Measurements from ENCODE around the gene ADPRS. TPM values are rescaled to one million over a fixed set of nuclear protein-coding genes. Genes with fewer than 3 reads are reported as not detected.

ADPRS gene
- total and polyA plus RNA-seq, 2 experiments from 2014 or later: 22.6 to 46.6 TPM

DNA sequence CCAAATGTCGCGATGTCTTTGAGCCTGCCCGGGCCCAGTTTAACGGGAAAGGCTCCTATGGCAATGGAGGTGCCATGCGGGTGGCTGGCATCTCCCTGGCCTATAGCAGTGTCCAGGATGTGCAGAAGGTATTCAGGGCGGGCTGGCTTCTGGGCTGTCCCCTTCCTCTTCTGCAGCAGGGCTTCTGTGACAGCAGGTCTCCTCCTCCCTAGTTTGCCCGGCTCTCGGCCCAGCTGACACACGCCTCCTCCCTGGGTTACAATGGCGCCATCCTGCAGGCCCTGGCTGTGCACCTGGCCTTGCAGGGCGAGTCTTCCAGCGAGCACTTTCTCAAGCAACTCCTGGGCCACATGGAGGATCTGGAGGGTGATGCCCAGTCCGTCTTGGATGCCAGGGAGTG is 3.0 kb downstream of the ADPRS start:
- H3F3A ChIP-seq (replicated peaks; ENCODE audit: low read depth): 0 out of 2 replicates have a peak, but pooled peaks cover 13% of the 10 kb centered on the region
- no peak overlapping the region for H3K27ac Mint-ChIP-seq
- DNase-seq (ENCODE audit: low spot score) (no peak), ATAC-seq (no peak)
- no peaks in the 10 kb centered on the region for H3K9me2 ChIP-seq (ENCODE audit: insufficient read depth)
- peaks cover 3% of the 10 kb centered on the region; the same call in 1 of the 2 replicates for H4K20me1 ChIP-seq (replicated peaks; ENCODE audit: insufficient read depth)
- peaks cover 13% of the 10 kb centered on the region; the same call in 1 of the 2 replicates for H3K36me3 ChIP-seq (ENCODE audit: insufficient read depth)
- H3K27ac ChIP-seq (ENCODE audit: low read depth): no peak overlapping the region
- H3K27me3 Mint-ChIP-seq (ENCODE audit: insufficient read depth, low read depth, poor library complexity): peaks cover 3% of the 10 kb centered on the region
- peaks cover 13% of the 10 kb centered on the region for H3K79me2 ChIP-seq (replicated peaks; ENCODE audit: insufficient read depth)
- H3K36me3 Mint-ChIP-seq (ENCODE audit: low read depth): peaks cover 31% of the 10 kb centered on the region
- H3K27me3 ChIP-seq (ENCODE audit: insufficient read depth): no peaks in the 10 kb centered on the region
- peaks cover 19% of the 10 kb centered on the region for H3K4me1 Mint-ChIP-seq
- no peak overlapping the region for H3K4me3 Mint-ChIP-seq
- no peaks in the 10 kb centered on the region; the same call in 2 of the 3 replicates for H3K9me3 Mint-ChIP-seq
- H3K4me1 ChIP-seq (ENCODE audit: insufficient read depth): peaks cover 5% of the 10 kb centered on the region; the same call in 1 of the 2 replicates
- no peak overlapping the region for H3K4me3 ChIP-seq
- no peak overlapping the region for H3K4me2 ChIP-seq
- TF ChIP-seq, protein P1, sequence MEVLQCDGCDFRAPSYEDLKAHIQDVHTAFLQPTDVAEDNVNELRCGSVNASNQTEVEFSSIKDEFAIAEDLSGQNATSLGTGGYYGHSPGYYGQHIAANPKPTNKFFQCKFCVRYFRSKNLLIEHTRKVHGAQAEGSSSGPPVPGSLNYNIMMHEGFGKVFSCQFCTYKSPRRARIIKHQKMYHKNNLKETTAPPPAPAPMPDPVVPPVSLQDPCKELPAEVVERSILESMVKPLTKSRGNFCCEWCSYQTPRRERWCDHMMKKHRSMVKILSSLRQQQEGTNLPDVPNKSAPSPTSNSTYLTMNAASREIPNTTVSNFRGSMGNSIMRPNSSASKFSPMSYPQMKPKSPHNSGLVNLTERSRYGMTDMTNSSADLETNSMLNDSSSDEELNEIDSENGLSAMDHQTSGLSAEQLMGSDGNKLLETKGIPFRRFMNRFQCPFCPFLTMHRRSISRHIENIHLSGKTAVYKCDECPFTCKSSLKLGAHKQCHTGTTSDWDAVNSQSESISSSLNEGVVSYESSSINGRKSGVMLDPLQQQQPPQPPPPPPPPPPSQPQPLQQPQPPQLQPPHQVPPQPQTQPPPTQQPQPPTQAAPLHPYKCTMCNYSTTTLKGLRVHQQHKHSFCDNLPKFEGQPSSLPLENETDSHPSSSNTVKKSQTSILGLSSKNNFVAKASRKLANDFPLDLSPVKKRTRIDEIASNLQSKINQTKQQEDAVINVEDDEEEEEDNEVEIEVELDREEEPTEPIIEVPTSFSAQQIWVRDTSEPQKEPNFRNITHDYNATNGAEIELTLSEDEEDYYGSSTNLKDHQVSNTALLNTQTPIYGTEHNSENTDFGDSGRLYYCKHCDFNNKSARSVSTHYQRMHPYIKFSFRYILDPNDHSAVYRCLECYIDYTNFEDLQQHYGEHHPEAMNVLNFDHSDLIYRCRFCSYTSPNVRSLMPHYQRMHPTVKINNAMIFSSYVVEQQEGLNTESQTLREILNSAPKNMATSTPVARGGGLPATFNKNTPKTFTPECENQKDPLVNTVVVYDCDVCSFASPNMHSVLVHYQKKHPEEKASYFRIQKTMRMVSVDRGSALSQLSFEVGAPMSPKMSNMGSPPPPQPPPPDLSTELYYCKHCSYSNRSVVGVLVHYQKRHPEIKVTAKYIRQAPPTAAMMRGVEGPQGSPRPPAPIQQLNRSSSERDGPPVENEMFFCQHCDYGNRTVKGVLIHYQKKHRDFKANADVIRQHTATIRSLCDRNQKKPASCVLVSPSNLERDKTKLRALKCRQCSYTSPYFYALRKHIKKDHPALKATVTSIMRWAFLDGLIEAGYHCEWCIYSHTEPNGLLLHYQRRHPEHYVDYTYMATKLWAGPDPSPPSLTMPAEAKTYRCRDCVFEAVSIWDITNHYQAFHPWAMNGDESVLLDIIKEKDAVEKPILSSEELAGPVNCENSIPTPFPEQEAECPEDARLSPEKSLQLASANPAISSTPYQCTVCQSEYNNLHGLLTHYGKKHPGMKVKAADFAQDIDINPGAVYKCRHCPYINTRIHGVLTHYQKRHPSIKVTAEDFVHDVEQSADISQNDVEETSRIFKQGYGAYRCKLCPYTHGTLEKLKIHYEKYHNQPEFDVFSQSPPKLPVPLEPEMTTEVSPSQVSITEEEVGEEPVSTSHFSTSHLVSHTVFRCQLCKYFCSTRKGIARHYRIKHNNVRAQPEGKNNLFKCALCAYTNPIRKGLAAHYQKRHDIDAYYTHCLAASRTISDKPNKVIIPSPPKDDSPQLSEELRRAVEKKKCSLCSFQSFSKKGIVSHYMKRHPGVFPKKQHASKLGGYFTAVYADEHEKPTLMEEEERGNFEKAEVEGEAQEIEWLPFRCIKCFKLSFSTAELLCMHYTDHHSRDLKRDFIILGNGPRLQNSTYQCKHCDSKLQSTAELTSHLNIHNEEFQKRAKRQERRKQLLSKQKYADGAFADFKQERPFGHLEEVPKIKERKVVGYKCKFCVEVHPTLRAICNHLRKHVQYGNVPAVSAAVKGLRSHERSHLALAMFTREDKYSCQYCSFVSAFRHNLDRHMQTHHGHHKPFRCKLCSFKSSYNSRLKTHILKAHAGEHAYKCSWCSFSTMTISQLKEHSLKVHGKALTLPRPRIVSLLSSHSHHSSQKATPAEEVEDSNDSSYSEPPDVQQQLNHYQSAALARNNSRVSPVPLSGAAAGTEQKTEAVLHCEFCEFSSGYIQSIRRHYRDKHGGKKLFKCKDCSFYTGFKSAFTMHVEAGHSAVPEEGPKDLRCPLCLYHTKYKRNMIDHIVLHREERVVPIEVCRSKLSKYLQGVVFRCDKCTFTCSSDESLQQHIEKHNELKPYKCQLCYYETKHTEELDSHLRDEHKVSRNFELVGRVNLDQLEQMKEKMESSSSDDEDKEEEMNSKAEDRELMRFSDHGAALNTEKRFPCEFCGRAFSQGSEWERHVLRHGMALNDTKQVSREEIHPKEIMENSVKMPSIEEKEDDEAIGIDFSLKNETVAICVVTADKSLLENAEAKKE (CRISPR knock-in tag; IDR thresholded peaks at IDR 0.05): no peak
- TF ChIP-seq, protein P2, sequence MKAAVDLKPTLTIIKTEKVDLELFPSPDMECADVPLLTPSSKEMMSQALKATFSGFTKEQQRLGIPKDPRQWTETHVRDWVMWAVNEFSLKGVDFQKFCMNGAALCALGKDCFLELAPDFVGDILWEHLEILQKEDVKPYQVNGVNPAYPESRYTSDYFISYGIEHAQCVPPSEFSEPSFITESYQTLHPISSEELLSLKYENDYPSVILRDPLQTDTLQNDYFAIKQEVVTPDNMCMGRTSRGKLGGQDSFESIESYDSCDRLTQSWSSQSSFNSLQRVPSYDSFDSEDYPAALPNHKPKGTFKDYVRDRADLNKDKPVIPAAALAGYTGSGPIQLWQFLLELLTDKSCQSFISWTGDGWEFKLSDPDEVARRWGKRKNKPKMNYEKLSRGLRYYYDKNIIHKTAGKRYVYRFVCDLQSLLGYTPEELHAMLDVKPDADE (IDR thresholded peaks at IDR 0.05): no peak
- TF ChIP-seq POLR2AphosphoS5 (IDR thresholded peaks at IDR 0.05; ENCODE audit: low read depth) (no peak), JUNB (IDR thresholded peaks at IDR 0.05; ENCODE audit: unreplicated experiment) (no peak), STAT1 (IDR thresholded peaks at IDR 0.05; ENCODE audit: unreplicated experiment) (no peak), ZNF331 (CRISPR knock-in tag; IDR thresholded peaks at IDR 0.05; ENCODE audit: low read depth) (no peak), EZH2 (IDR thresholded peaks at IDR 0.05; ENCODE audit: low read depth, unreplicated experiment) (no peak), NANOG (IDR thresholded peaks at IDR 0.05; ENCODE audit: borderline replicate concordance) (no peak), EZH2phosphoT487 (IDR thresholded peaks at IDR 0.05; ENCODE audit: unreplicated experiment) (no peak), ZNF114 (CRISPR knock-in tag; IDR thresholded peaks at IDR 0.05) (no peak), CREB1 (CRISPR knock-in tag; IDR thresholded peaks at IDR 0.05; ENCODE audit: low read depth) (no peak)
- TF ChIP-seq, protein P3, sequence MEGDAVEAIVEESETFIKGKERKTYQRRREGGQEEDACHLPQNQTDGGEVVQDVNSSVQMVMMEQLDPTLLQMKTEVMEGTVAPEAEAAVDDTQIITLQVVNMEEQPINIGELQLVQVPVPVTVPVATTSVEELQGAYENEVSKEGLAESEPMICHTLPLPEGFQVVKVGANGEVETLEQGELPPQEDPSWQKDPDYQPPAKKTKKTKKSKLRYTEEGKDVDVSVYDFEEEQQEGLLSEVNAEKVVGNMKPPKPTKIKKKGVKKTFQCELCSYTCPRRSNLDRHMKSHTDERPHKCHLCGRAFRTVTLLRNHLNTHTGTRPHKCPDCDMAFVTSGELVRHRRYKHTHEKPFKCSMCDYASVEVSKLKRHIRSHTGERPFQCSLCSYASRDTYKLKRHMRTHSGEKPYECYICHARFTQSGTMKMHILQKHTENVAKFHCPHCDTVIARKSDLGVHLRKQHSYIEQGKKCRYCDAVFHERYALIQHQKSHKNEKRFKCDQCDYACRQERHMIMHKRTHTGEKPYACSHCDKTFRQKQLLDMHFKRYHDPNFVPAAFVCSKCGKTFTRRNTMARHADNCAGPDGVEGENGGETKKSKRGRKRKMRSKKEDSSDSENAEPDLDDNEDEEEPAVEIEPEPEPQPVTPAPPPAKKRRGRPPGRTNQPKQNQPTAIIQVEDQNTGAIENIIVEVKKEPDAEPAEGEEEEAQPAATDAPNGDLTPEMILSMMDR (conservative IDR thresholded peaks at IDR 0.05; ENCODE audit: low read depth in 2 of 2): no peak
- TF ChIP-seq, protein P4, sequence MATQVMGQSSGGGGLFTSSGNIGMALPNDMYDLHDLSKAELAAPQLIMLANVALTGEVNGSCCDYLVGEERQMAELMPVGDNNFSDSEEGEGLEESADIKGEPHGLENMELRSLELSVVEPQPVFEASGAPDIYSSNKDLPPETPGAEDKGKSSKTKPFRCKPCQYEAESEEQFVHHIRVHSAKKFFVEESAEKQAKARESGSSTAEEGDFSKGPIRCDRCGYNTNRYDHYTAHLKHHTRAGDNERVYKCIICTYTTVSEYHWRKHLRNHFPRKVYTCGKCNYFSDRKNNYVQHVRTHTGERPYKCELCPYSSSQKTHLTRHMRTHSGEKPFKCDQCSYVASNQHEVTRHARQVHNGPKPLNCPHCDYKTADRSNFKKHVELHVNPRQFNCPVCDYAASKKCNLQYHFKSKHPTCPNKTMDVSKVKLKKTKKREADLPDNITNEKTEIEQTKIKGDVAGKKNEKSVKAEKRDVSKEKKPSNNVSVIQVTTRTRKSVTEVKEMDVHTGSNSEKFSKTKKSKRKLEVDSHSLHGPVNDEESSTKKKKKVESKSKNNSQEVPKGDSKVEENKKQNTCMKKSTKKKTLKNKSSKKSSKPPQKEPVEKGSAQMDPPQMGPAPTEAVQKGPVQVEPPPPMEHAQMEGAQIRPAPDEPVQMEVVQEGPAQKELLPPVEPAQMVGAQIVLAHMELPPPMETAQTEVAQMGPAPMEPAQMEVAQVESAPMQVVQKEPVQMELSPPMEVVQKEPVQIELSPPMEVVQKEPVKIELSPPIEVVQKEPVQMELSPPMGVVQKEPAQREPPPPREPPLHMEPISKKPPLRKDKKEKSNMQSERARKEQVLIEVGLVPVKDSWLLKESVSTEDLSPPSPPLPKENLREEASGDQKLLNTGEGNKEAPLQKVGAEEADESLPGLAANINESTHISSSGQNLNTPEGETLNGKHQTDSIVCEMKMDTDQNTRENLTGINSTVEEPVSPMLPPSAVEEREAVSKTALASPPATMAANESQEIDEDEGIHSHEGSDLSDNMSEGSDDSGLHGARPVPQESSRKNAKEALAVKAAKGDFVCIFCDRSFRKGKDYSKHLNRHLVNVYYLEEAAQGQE (IDR thresholded peaks at IDR 0.05; ENCODE audit: unreplicated experiment): no peak
- no peak overlapping the region for H2AFZ ChIP-seq

Data from GM23338 (cell line).